ENCODE results near the gene PGR. TPM values are rescaled to one million over a fixed set of nuclear protein-coding genes. Genes with fewer than 3 reads are reported as not detected.
A peak's percentile ranks its signal among the peaks of the same experiment; 100 is the strongest.

PGR gene
- total RNA-seq, 2 donors from 2014 or later = 22.4 to 25.2 TPM

- H3K27ac ChIP-seq = peak overlapping the region; percentile 44 to 51
- TF ChIP-seq, protein P1, sequence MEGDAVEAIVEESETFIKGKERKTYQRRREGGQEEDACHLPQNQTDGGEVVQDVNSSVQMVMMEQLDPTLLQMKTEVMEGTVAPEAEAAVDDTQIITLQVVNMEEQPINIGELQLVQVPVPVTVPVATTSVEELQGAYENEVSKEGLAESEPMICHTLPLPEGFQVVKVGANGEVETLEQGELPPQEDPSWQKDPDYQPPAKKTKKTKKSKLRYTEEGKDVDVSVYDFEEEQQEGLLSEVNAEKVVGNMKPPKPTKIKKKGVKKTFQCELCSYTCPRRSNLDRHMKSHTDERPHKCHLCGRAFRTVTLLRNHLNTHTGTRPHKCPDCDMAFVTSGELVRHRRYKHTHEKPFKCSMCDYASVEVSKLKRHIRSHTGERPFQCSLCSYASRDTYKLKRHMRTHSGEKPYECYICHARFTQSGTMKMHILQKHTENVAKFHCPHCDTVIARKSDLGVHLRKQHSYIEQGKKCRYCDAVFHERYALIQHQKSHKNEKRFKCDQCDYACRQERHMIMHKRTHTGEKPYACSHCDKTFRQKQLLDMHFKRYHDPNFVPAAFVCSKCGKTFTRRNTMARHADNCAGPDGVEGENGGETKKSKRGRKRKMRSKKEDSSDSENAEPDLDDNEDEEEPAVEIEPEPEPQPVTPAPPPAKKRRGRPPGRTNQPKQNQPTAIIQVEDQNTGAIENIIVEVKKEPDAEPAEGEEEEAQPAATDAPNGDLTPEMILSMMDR (IDR thresholded peaks at IDR 0.05) = no peak
Measured at GRCh38 chr11:100991541-100991940, 138.1 kb downstream of the PGR start.

DNA sequence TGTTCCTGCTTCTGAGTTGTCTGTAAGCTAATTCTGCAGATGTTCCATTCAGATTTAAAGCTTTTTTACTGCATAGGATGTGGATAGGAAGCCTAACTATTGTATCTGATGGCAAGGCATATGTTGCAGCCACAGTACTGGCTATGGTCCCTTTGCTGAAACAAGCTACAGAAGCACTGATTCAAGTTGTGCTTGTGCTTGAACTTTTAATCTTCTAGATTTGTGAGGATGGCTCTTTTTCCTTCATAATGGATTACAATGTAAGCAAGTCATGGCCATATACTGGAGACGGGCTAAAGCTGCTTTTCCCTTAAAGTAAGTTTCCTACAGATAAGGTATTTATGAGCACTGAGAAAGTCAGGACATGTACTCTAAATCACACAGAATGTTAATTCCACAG is 138.7 kb downstream of the PGR start:
- ATAC-seq (ENCODE audit: insufficient number of reproducible peaks, low FRiP score, low read depth) (no peak), DNase-seq (ENCODE audit: low spot score) (no peak)
- Histone ChIP-seq H3K4me1 (ENCODE audit: control insufficient read depth in 1 of 2, low read depth in 2 of 2) (peaks cover 4 to 13% of the 10 kb centered on the region in 2 donors), H3K27me3 (replicated peaks; ENCODE audit: insufficient read depth) (no peaks in the 10 kb centered on the region), H3K27ac (peak overlapping the region in 1 of 2 donors; percentile 51), H3K9me3 (no peaks in the 10 kb centered on the region), H3K4me3 (no peak overlapping the region), H3K36me3 (no peaks in the 10 kb centered on the region)
- TF ChIP-seq, protein P1 (IDR thresholded peaks at IDR 0.05) = no peak

More at GRCh38 chr11:100991541-100991940, 138.1 kb downstream of the PGR start:
- H3K9me3 ChIP-seq = no peaks in the 10 kb centered on the region
- DNase-seq (ENCODE audit: low spot score) (no peak), ATAC-seq (ENCODE audit: insufficient number of reproducible peaks, low FRiP score, low read depth) (no peak)
- no peak overlapping the region for H3K4me3 ChIP-seq
- no peaks in the 10 kb centered on the region for H3K36me3 ChIP-seq
- no peaks in the 10 kb centered on the region for H3K27me3 ChIP-seq (replicated peaks; ENCODE audit: insufficient read depth)
- peaks cover 4 to 18% of the 10 kb centered on the region in 2 donors for H3K4me1 ChIP-seq (ENCODE audit: control insufficient read depth in 1 of 2, low read depth in 2 of 2)

DNA sequence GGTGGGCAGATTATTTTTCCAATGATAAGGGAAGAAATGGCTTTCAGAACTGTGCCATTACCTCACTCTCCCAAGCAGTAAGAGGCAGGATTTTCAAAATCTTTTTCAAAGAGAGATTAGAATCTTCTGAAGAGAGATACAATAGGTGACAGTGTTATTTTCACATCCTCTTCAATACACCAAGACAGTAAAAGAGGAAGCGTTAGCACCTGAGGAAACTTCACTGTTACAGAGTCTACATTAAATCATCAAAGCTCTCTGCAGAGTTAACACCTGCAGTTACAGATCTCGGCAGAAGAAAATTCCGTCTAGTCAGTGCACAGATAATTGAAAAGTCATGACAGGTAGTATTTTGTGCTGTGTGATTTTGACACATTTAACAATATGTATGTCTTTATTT is 144.9 kb downstream of the PGR start:
- H3K27ac ChIP-seq = no peak overlapping the region
- TF ChIP-seq, protein P1 (IDR thresholded peaks at IDR 0.05) = no peak
- H3K9me3 ChIP-seq = no peaks in the 10 kb centered on the region
- no peaks in the 10 kb centered on the region for H3K4me1 ChIP-seq (ENCODE audit: control insufficient read depth in 1 of 2, low read depth in 2 of 2)
- no peaks in the 10 kb centered on the region for H3K27me3 ChIP-seq (replicated peaks; ENCODE audit: insufficient read depth)
- no peaks in the 10 kb centered on the region for H3K36me3 ChIP-seq
- no peak for DNase-seq (ENCODE audit: low spot score)
- no peak overlapping the region for H3K4me3 ChIP-seq
- ATAC-seq (ENCODE audit: insufficient number of reproducible peaks, low FRiP score, low read depth) = no peak

- no peaks in the 10 kb centered on the region for H3K27me3 ChIP-seq (replicated peaks; ENCODE audit: insufficient read depth)
- no peaks in the 10 kb centered on the region for H3K9me3 ChIP-seq
- no peaks in the 10 kb centered on the region for H3K36me3 ChIP-seq
- DNase-seq (ENCODE audit: low spot score) (no peak), ATAC-seq (ENCODE audit: insufficient number of reproducible peaks, low FRiP score, low read depth) (no peak)
- no peak overlapping the region for H3K4me3 ChIP-seq
- no peaks in the 10 kb centered on the region for H3K4me1 ChIP-seq (ENCODE audit: control insufficient read depth in 1 of 2, low read depth in 2 of 2)
- TF ChIP-seq, protein P1 (IDR thresholded peaks at IDR 0.05) = no peak
- H3K27ac ChIP-seq = no peak overlapping the region
Measured at GRCh38 chr11:100981196-100981824, 148.3 kb downstream of the PGR start.

DNA sequence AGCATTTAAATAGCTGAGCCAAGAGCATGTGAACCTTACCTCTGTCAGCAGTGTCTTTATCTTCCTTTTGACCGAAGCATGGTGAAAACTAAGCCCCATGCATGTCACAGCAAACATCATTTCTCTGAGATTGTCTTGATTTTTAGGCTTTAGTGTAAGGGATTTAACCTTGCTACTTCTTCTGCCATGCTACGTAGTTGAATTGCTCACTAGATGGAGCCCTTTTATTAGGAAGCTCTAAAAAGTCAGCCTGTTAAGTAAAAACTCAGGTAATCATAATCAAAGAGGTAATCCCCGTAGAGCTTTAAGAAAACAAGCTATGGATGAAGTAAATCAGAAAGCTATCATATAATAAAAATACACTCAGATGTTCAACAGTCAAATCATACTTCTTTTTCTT is 149.5 kb downstream of the PGR start:
- H3K27ac ChIP-seq = no peak overlapping the region
- DNase-seq (ENCODE audit: low spot score) (no peak), ATAC-seq (ENCODE audit: insufficient number of reproducible peaks, low FRiP score, low read depth) (no peak)
- no peaks in the 10 kb centered on the region for H3K4me1 ChIP-seq (ENCODE audit: control insufficient read depth in 1 of 2, low read depth in 2 of 2)
- TF ChIP-seq, protein P1 (IDR thresholded peaks at IDR 0.05) = no peak
- no peaks in the 10 kb centered on the region for H3K9me3 ChIP-seq
- H3K36me3 ChIP-seq = peaks cover 4% of the 10 kb centered on the region
- H3K27me3 ChIP-seq (replicated peaks; ENCODE audit: insufficient read depth) = no peaks in the 10 kb centered on the region
- no peak overlapping the region for H3K4me3 ChIP-seq

Measured in thoracic aorta (tissue), 2 donors.